Ascending aorta (tissue), 2 donors: Measurements from ENCODE around the gene BMP7. TPM values are rescaled to one million over a fixed set of nuclear protein-coding genes. Genes with fewer than 3 reads are reported as not detected.

ENCODE experiments used
- DNase-seq, 2 donors: peaks; one replicate each; pipeline ENCODE4 v3.0.0-alpha.2; 2019; ENCODE audit warnings: low spot score in 2 of 2
- H3K27ac ChIP-seq, 2 donors: fragments of 200-600 bp; sonication (generic); one replicate each; pipeline ENCODE4 v1.5.1; 2016 to 2017; ENCODE audit warnings: mild to moderate bottlenecking in 1 of 2
- H3K27me3 ChIP-seq: fragments of 200-600 bp; sonication (generic); one replicate; pipeline ENCODE4 v1.5.1; 2017
- H3K36me3 ChIP-seq, 2 donors: fragments of 200-600 bp; sonication (generic); one replicate each; pipeline ENCODE4 v1.5.1; 2016
- H3K4me1 ChIP-seq, 2 donors: fragments of 200-600 bp; sonication (generic); one replicate each; pipeline ENCODE4 v1.5.1; 2016 to 2017; ENCODE audit warnings: mild to moderate bottlenecking in 1 of 2
- H3K4me3 ChIP-seq, 2 donors: fragments of 200-600 bp; sonication (generic); one replicate each; pipeline ENCODE4 v1.5.1; 2016 to 2017; ENCODE audit warnings: mild to moderate bottlenecking in 1 of 2
- H3K9me3 ChIP-seq, 2 donors: fragments of 200-600 bp; sonication (generic); one replicate each; pipeline ENCODE4 v1.5.1; 2016
- CTCF ChIP-seq, 3 experiments: fragments of 200-600 bp in 2 of 3; fragments of 450-650 bp in 1 of 3; sonication (generic) in 2 of 3; IDR thresholded peaks; one replicate each; pipeline ENCODE4 v1.5.1; 2016 to 2019; ENCODE audit warnings: antibody characterized with exemption in 3 of 3, mild to moderate bottlenecking in 1 of 3, moderate library complexity in 1 of 3
- intact Hi-C: fragments of 100-400 bp; cut with DNase I; formaldehyde crosslinking; loops from one replicate; pipeline ENCODE4 v1.15.1; 2023
- total RNA-seq: library from RNA; depleted of rRNA; stranded (reverse); fragments of >200 nt; gene quantifications from one replicate; pipeline ENCODE4 v1.1.0, GENCODE V29; 2016

Gene BMP7
- total RNA-seq, 1 donor from 2014 or later: not detected

GRCh38 chr20:57211406-57211805 lies 55.0 kb downstream of the BMP7 start:
- no peaks in the 10 kb centered on the region for H3K27me3 ChIP-seq
- no peak overlapping the region for H3K4me3 ChIP-seq
- peaks cover 0 to 7% of the 10 kb centered on the region in 2 donors for H3K4me1 ChIP-seq
- no peaks in the 10 kb centered on the region for H3K9me3 ChIP-seq
- no peak for TF ChIP-seq CTCF (IDR thresholded peaks at IDR 0.05)
- no peak for DNase-seq
- H3K27ac ChIP-seq: no peak overlapping the region
- H3K36me3 ChIP-seq: no peaks in the 10 kb centered on the region
- intact Hi-C loops: no loop called here

DNA sequence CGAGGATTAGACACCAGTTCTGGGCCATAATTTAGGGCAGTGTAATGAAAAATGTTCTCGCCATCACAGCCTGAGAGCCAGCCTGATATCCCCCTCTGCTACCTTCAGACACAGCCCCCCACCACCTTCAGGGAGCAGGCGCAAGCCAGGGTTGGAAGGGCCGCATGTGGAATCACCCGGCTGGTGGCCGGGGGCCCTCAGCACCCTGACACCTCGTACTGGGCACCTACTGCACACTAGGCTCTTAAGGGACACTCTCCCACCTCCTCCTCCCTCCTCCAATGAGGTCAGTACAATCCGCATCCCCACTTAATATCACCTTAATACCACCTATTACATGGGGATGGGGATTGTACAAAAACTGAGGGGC lies 55.5 kb downstream of the BMP7 start:
- Histone ChIP-seq H3K4me1 (peaks cover 0 to 7% of the 10 kb centered on the region in 2 donors), H3K4me3 (no peak overlapping the region), H3K9me3 (no peaks in the 10 kb centered on the region), H3K27ac (no peak overlapping the region), H3K27me3 (no peaks in the 10 kb centered on the region), H3K36me3 (no peaks in the 10 kb centered on the region)
- intact Hi-C loops: no loop called here
- no peak for TF ChIP-seq CTCF (IDR thresholded peaks at IDR 0.05)
- no peak for DNase-seq

DNA sequence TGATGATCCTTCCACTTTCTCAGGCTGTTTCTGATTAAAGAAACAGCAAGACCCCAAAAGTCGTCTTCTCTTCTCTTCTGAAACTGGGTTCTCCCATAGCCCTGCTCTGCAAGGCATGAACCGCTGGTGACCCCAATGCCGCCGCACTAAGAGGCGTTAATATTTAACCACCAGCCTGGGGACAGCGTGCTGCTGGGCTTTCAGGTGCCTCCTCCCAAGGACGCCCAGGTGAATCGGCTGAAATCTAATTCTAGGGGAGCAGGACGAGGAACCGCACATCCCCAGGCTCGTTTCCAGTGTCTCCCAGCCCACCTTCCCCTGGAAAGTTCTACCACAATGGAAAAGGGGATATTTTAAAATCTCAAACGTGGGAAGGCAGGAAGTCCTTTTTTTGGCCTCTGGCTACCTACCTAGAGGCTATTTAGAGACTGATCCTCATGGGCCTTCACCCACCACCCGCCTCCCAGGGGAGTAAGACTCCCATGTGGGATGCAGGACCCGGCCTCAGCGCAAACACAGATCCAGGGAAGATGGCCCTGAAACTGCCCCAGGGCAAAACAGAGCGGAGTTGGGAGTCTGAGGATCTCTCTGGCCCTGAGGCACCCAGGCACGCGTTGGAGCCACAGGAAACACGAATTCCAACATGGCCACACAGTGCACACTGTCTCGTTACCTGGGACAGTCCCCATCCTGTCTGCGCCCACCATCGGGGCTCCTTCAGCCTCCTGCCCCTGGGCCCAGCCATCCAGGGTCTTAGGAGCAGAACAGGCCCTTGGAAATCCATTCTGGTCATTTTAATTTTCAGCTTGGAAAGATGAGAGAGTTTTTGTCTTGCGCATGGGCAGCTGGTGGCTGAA lies 56.2 kb downstream of the BMP7 start:
- DNase-seq: no peak

GRCh38 chr20:57209413-57209812 lies 57.0 kb downstream of the BMP7 start:
- intact Hi-C loops: no loop called here
- Histone ChIP-seq H3K27me3 (no peaks in the 10 kb centered on the region), H3K9me3 (no peaks in the 10 kb centered on the region), H3K4me1 (peaks cover 0 to 7% of the 10 kb centered on the region in 2 donors), H3K27ac (no peak overlapping the region), H3K36me3 (no peaks in the 10 kb centered on the region), H3K4me3 (no peak overlapping the region)
- no peak for DNase-seq
- no peak for TF ChIP-seq CTCF (IDR thresholded peaks at IDR 0.05)

More for the DNA sequence above, 56.2 kb downstream of the BMP7 start:
- no peak for TF ChIP-seq CTCF (IDR thresholded peaks at IDR 0.05)
- Histone ChIP-seq H3K36me3 (no peaks in the 10 kb centered on the region), H3K4me3 (no peak overlapping the region), H3K9me3 (no peaks in the 10 kb centered on the region), H3K27ac (no peak overlapping the region), H3K4me1 (peaks cover 0 to 7% of the 10 kb centered on the region in 2 donors), H3K27me3 (no peaks in the 10 kb centered on the region)
- intact Hi-C loops: no loop called here

DNA sequence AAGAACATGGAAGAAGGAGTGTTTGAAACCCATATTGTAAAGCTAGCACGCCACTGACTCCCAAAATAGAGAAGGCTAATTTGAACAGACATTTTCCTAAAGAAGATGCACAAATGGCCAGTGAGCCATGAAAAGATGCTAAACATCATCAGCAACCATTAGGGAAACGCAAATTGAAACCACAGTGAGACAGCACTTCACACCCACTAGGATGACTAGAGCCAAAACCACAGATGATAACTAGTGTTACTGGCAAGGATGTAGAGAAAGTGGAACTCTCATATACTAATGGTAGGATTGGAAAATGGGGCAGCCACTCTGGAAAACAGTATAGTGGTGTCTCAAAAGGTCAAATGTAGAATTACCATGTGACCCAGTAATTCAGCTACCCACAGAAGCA lies 58.2 kb downstream of the BMP7 start:
- H3K4me3 ChIP-seq: no peak overlapping the region
- H3K9me3 ChIP-seq: no peaks in the 10 kb centered on the region
- H3K4me1 ChIP-seq: peaks cover 0 to 7% of the 10 kb centered on the region in 2 donors
- intact Hi-C loops: no loop called here
- no peaks in the 10 kb centered on the region for H3K36me3 ChIP-seq
- TF ChIP-seq CTCF (IDR thresholded peaks at IDR 0.05): no peak
- no peaks in the 10 kb centered on the region for H3K27me3 ChIP-seq
- no peak overlapping the region for H3K27ac ChIP-seq
- DNase-seq: no peak
